H1 (cell line): ENCODE measurements around the gene CGB5. TPM values are rescaled to one million over a fixed set of nuclear protein-coding genes. Genes with fewer than 3 reads are reported as not detected.

Source experiments
- CTCF ChIA-PET: fragments of 300-600 bp; sonication (Branson Sonifier 250); formaldehyde crosslinking; loops from one replicate; lab custom pipeline; 2021; ENCODE audit not compliant: partially characterized antibody; lab: Charles Lee
- POLR2A ChIA-PET: fragments of 300-600 bp; sonication (Branson Sonifier 250); formaldehyde crosslinking; loops from one replicate; lab custom pipeline; 2021; ENCODE audit warnings: inconsistent platforms; ENCODE audit not compliant: partially characterized antibody; lab: Charles Lee
- DNase-seq, 2 experiments: peaks; one replicate each; pipeline versions ENCODE4 v3.0.0 to v3.0.0-alpha.2; 2010 to 2022; ENCODE audit warnings: low spot score in 2 of 2, low read depth in 1 of 2, mixed read lengths in 1 of 2
- FAIRE-seq: peaks from 2 replicates; lab custom pipeline; 2011; peaks lifted over from hg19 to GRCh38; lab: Jason Lieb, UNC
- H2AFZ ChIP-seq: 2 replicates; pipeline ENCODE4 v1.8.1; 2012; ENCODE audit warnings: low read length, inconsistent platforms
- H2AK5ac ChIP-seq: 2 replicates; pipeline ENCODE4 v1.6.1; 2013; ENCODE audit warnings: low read depth, low read length
- H2BK120ac ChIP-seq: replicated peaks from 2 replicates; pipeline ENCODE3; 2013; ENCODE audit warnings: low read depth, low read length, inconsistent platforms
- H2BK12ac ChIP-seq: 2 replicates; pipeline ENCODE4 v1.6.1; 2013; ENCODE audit warnings: low read depth, low read length
- H2BK15ac ChIP-seq: 2 replicates; pipeline ENCODE4 v1.6.1; 2013; ENCODE audit warnings: low read length
- H2BK20ac ChIP-seq: 2 replicates; pipeline ENCODE4 v1.6.1; 2013; ENCODE audit warnings: low read length
- H2BK5ac ChIP-seq: 2 replicates; pipeline ENCODE4 v1.6.1; 2013; ENCODE audit warnings: low read depth, low read length
- H3K14ac ChIP-seq: 2 replicates; pipeline ENCODE4 v1.6.1; 2013; ENCODE audit warnings: inconsistent platforms; ENCODE audit not compliant: insufficient read length
- H3K18ac ChIP-seq: 2 replicates; pipeline ENCODE4 v1.6.1; 2013; ENCODE audit warnings: low read length; ENCODE audit errors: extremely low read depth
- H3K23ac ChIP-seq: 2 replicates; pipeline ENCODE4 v1.6.1; 2013; ENCODE audit warnings: inconsistent platforms; ENCODE audit not compliant: insufficient read length
- H3K23me2 ChIP-seq: 2 replicates; pipeline ENCODE4 v1.6.1; 2013; ENCODE audit warnings: low read depth, low read length
- H3K27ac ChIP-seq: 2 replicates; pipeline ENCODE4 v1.6.1; 2011; ENCODE audit warnings: low read depth, low read length, inconsistent platforms
- H3K27me3 ChIP-seq, 4 experiments: replicated peaks in 1 of 4; 1 replicate in 1 of 4; 2 replicates in 3 of 4; pipeline versions ENCODE4 v1.6.1 to v1.8.1; 2011 to 2013; ENCODE audit warnings: low read length in 3 of 4, mild to moderate bottlenecking in 3 of 4, inconsistent platforms in 2 of 4, mixed read lengths in 2 of 4, moderate library complexity in 1 of 4; ENCODE audit not compliant: control insufficient read depth in 3 of 4, insufficient read depth in 3 of 4; ENCODE audit errors: extremely low read depth in 1 of 4
- H3K36me3 ChIP-seq, 4 experiments: 2 replicates each; pipeline versions ENCODE4 v1.6.1 to v1.8.1; 2011 to 2013; ENCODE audit warnings: mild to moderate bottlenecking in 4 of 4, low read length in 3 of 4, moderate library complexity in 2 of 4, control low read depth in 1 of 4, inconsistent platforms in 1 of 4; ENCODE audit not compliant: insufficient read depth in 4 of 4, control insufficient read depth in 2 of 4
- H3K4ac ChIP-seq: replicated peaks from 2 replicates; pipeline ENCODE3; 2013; ENCODE audit warnings: low read length, low read depth, mixed read lengths, inconsistent platforms; ENCODE audit not compliant: insufficient read length
- H3K4me1 ChIP-seq, 4 experiments: replicated peaks in 1 of 4; 1 replicate in 1 of 4; 2 replicates in 3 of 4; pipeline versions ENCODE4 v1.6.1 to v1.8.1; 2011 to 2013; ENCODE audit warnings: low read length in 3 of 4, inconsistent platforms in 2 of 4, mixed read lengths in 1 of 4; ENCODE audit not compliant: insufficient read depth in 4 of 4, control insufficient read depth in 3 of 4
- H3K4me2 ChIP-seq, 2 experiments: 2 replicates each; pipeline versions ENCODE4 v1.6.1 to v1.8.1; 2011 to 2013; ENCODE audit warnings: low read depth in 2 of 2, low read length in 2 of 2, control low read depth in 1 of 2, inconsistent platforms in 1 of 2, mild to moderate bottlenecking in 1 of 2; ENCODE audit not compliant: insufficient read depth in 1 of 2
- H3K4me3 ChIP-seq, 4 experiments: fragments of 200-600, 300-600 bp in 1 of 4; sonication (generic), shearing (Covaris generic), sonication (Bioruptor Twin) in 1 of 4; 2 replicates each; pipeline versions ENCODE4 v1.5.1 to v1.8.1; 2011 to 2016; ENCODE audit warnings: low read length in 4 of 4, low read depth in 3 of 4, control low read depth in 2 of 4, inconsistent platforms in 2 of 4, mild to moderate bottlenecking in 2 of 4, mixed read lengths in 1 of 4, moderate library complexity in 1 of 4; ENCODE audit not compliant: insufficient read depth in 2 of 4; ENCODE audit errors: extremely low read depth in 1 of 4
- H3K56ac ChIP-seq: replicated peaks from 2 replicates; pipeline ENCODE3; 2013; ENCODE audit warnings: low read depth, mild to moderate bottlenecking, mixed read lengths, low read length, inconsistent platforms; ENCODE audit not compliant: insufficient read length
- H3K79me1 ChIP-seq: 2 replicates; pipeline ENCODE4 v1.6.1; 2013; ENCODE audit warnings: low read depth, low read length, control low read depth
- H3K79me2 ChIP-seq, 2 experiments: 2 replicates each; pipeline versions ENCODE4 v1.6.1 to v1.8.1; 2012 to 2013; ENCODE audit warnings: low read length in 2 of 2, mild to moderate bottlenecking in 2 of 2, inconsistent platforms in 1 of 2; ENCODE audit not compliant: insufficient read depth in 2 of 2, control insufficient read depth in 1 of 2
- H3K9ac ChIP-seq, 4 experiments: replicated peaks in 1 of 4; 1 replicate in 1 of 4; 2 replicates in 3 of 4; pipeline versions ENCODE4 v1.6.1 to v1.8.1; 2011 to 2013; ENCODE audit warnings: low read depth in 3 of 4, low read length in 3 of 4, control low read depth in 2 of 4, mild to moderate bottlenecking in 2 of 4, moderate library complexity in 2 of 4, inconsistent platforms in 1 of 4; ENCODE audit errors: extremely low read depth in 1 of 4
- H3K9me3 ChIP-seq, 2 experiments: 2 replicates each; pipeline versions ENCODE4 v1.6.1 to v1.8.1; 2012 to 2013; ENCODE audit warnings: mild to moderate bottlenecking in 2 of 2, moderate library complexity in 2 of 2, control low read depth in 1 of 2, inconsistent platforms in 1 of 2, low read depth in 1 of 2, low read length in 1 of 2, mixed read lengths in 1 of 2; ENCODE audit not compliant: insufficient read depth in 2 of 2
- H4K20me1 ChIP-seq, 2 experiments: replicated peaks in 1 of 2; 2 replicates each; pipeline versions ENCODE3 to v1.8.1; 2011 to 2013; ENCODE audit warnings: inconsistent platforms in 2 of 2, low read length in 2 of 2, mild to moderate bottlenecking in 1 of 2; ENCODE audit not compliant: insufficient read depth in 2 of 2, control insufficient read depth in 1 of 2
- H4K5ac ChIP-seq: 2 replicates; pipeline ENCODE4 v1.6.1; 2013; ENCODE audit warnings: low read length, low read depth, mixed read lengths, inconsistent platforms; ENCODE audit not compliant: insufficient read length
- H4K8ac ChIP-seq: 2 replicates; pipeline ENCODE4 v1.8.0; 2013; ENCODE audit warnings: mild to moderate bottlenecking, moderate library complexity, low read length, inconsistent platforms; ENCODE audit not compliant: insufficient read depth; ENCODE audit errors: extremely low read depth
- H4K91ac ChIP-seq: replicated peaks from 2 replicates; pipeline ENCODE3; 2013; ENCODE audit warnings: low read length, mixed read lengths, inconsistent platforms; ENCODE audit not compliant: insufficient read length
- CEBPB ChIP-seq: IDR thresholded peaks from 2 replicates; pipeline ENCODE4 v1.6.1; 2012; ENCODE audit warnings: low read depth, low read length
- CTCF ChIP-seq, 3 experiments: IDR thresholded peaks; 1 replicate in 2 of 3; 2 replicates in 1 of 3; pipeline versions ENCODE4 v1.5.1 to v1.6.1; 2011; ENCODE audit warnings: low read length in 3 of 3, mild to moderate bottlenecking in 3 of 3, inconsistent platforms in 2 of 3, low read depth in 1 of 3, moderate library complexity in 1 of 3; ENCODE audit not compliant: insufficient read depth in 1 of 3; ENCODE audit errors: control extremely low read depth in 1 of 3
- HDAC6 ChIP-seq: IDR thresholded peaks from one replicate; pipeline ENCODE4 v1.7.1; 2012; ENCODE audit warnings: low read depth, mild to moderate bottlenecking, inconsistent platforms, low read length, moderate library complexity
- NANOG ChIP-seq: IDR thresholded peaks from 2 replicates; pipeline ENCODE4 v1.6.1; 2011; ENCODE audit warnings: low read length, low read depth, mild to moderate bottlenecking, inconsistent platforms; ENCODE audit not compliant: insufficient read depth, poor library complexity, severe bottlenecking
- POLR2A ChIP-seq, 2 experiments: IDR thresholded peaks; 1 replicate in 1 of 2; 2 replicates in 1 of 2; pipeline ENCODE4 v1.6.1; 2011; ENCODE audit warnings: low read depth in 2 of 2, low read length in 2 of 2, mild to moderate bottlenecking in 2 of 2; ENCODE audit errors: control extremely low read depth in 1 of 2
- SP1 ChIP-seq: IDR thresholded peaks from 2 replicates; pipeline ENCODE4 v1.6.1; 2011; ENCODE audit warnings: low read depth, low read length
- SP4 ChIP-seq: IDR thresholded peaks from 2 replicates; pipeline ENCODE4 v1.6.1; 2012; ENCODE audit warnings: low read length, inconsistent platforms
- SUZ12 ChIP-seq: fragments of 200-600 bp; sonication (generic); IDR thresholded peaks from 2 replicates; pipeline ENCODE4 v1.6.1; 2012; ENCODE audit warnings: mild to moderate bottlenecking, inconsistent platforms, low read length, moderate library complexity, mixed read lengths
- YY1 ChIP-seq: IDR thresholded peaks from 2 replicates; pipeline ENCODE4 v1.6.1; 2011; ENCODE audit warnings: low read depth, mild to moderate bottlenecking, low read length
- WGBS, 2 experiments: shearing (Covaris generic) in 1 of 2; methylation state at CpG; one replicate each; pipeline versions ENCODE4 v1.1.6 to v1.1.7; 2013 to 2015; ENCODE audit warnings: low lambda C conversion rate in 2 of 2, mixed read lengths in 2 of 2, inconsistent platforms in 1 of 2, low coverage in 1 of 2, missing lambda C conversion rate in 1 of 2; ENCODE audit not compliant: insufficient replicate concordance in 2 of 2, insufficient coverage in 1 of 2, insufficient read length in 1 of 2; ENCODE audit errors: extremely low coverage in 1 of 2, missing lambda C conversion rate in 1 of 2; 5-methylcytosine and 5-hydroxymethylcytosine counted together
- polyA plus RNA-seq, 7 experiments: library from polyadenylated mRNA; depleted of rRNA in 3 of 7; stranded (reverse) in 5 of 7; unstranded in 2 of 7; fragments of >200 nt in 5 of 7; fragments of 200-250 nt in 2 of 7; gene quantifications; 1 replicate in 5 of 7; 2 replicates in 1 of 7; 4 replicates in 1 of 7; pipeline versions ENCODE4 v1.2.1 to v1.2.3, GENCODE V29; 2011 to 2013; ENCODE audit warnings: missing spikeins in 2 of 7, mixed read lengths in 2 of 7
- total RNA-seq: library from RNA; stranded (reverse); fragmentation: NEBNext Ultra II Directional; extraction: Animal tissue kit (Norgen Biotek cat#: 25700); gene quantifications from 2 replicates; pipeline ENCODE4 v1.2.1, GENCODE V29; 2021

The CGB5 gene
- total and polyA plus RNA-seq, 2 of the 8 experiments (the other 6 are each of a cell fraction or from before 2014, with no cell fraction given): 0.63 to 0.68 TPM

GRCh38 chr19:49006905-49007304 lies 36.7 kb upstream of the CGB5 start:
- H3K9me3 ChIP-seq: no peaks in the 10 kb centered on the region
- no peak overlapping the region for H2BK15ac ChIP-seq
- H3K4me1 ChIP-seq: no peaks in the 10 kb centered on the region
- CTCF ChIA-PET: interaction anchor here (1.5 to 6.2 kb wide), 2 partner anchors 8 to 11 kb away, joined by 6 to 66 read pairs; partner anchors contain the start of gene LHB
- no peak overlapping the region for H3K23ac ChIP-seq
- H3K18ac ChIP-seq: no peak overlapping the region
- H3K27me3 ChIP-seq: no peaks in the 10 kb centered on the region
- no peak overlapping the region for H4K5ac ChIP-seq
- H3K79me1 ChIP-seq: peaks cover 2% of the 10 kb centered on the region; the same call in 1 of the 2 replicates
- H3K4me2 ChIP-seq: no peak overlapping the region
- no peak overlapping the region for H2BK120ac ChIP-seq
- H2AFZ ChIP-seq: no peak overlapping the region
- no peak overlapping the region for H4K8ac ChIP-seq
- no peak overlapping the region for H3K14ac ChIP-seq
- H4K91ac ChIP-seq: no peak overlapping the region
- no peak overlapping the region for H3K56ac ChIP-seq
- no peak overlapping the region for H3K27ac ChIP-seq
- no peak overlapping the region for H2AK5ac ChIP-seq
- H2BK12ac ChIP-seq: no peak overlapping the region
- POLR2A ChIA-PET: no interaction called here
- no peak for TF ChIP-seq SP1
- TF ChIP-seq SP4: no peak
- TF ChIP-seq SUZ12: no peak
- no peak for TF ChIP-seq CTCF (IDR thresholded peaks at IDR 0.05; ENCODE audit: control extremely low read depth in 1 of 3, insufficient read depth in 1 of 3, low read depth in 1 of 3, low read length in 3 of 3)
- TF ChIP-seq CEBPB: no peak
- no peak for TF ChIP-seq POLR2A (IDR thresholded peaks at IDR 0.05; ENCODE audit: control extremely low read depth in 1 of 2, low read depth in 2 of 2, low read length in 2 of 2)
- no peak for TF ChIP-seq YY1
- TF ChIP-seq HDAC6: no peak
- no peak for TF ChIP-seq NANOG
- H2BK5ac ChIP-seq: no peak overlapping the region
- H3K4me3 ChIP-seq: no peak overlapping the region
- H3K4ac ChIP-seq: no peak overlapping the region
- H3K36me3 ChIP-seq: peaks cover 18 to 54% (median 41%) of the 10 kb centered on the region in 4 experiments
- H3K9ac ChIP-seq: no peak overlapping the region
- FAIRE-seq (no peak), DNase-seq (no peak)
- WGBS, 2 experiments: 85% methylated on average over 13 of the region's 22 CpGs; no CpG with 5 or more reads in 1 of the 2 experiments
- no peaks in the 10 kb centered on the region for H3K79me2 ChIP-seq
- H4K20me1 ChIP-seq: peaks cover 3 to 14% of the 10 kb centered on the region in 2 experiments
- no peak overlapping the region for H2BK20ac ChIP-seq
- no peaks in the 10 kb centered on the region for H3K23me2 ChIP-seq
